Measurements from ENCODE around the gene C3orf20. TPM values are rescaled to one million over a fixed set of nuclear protein-coding genes. Genes with fewer than 3 reads are reported as not detected.

Gene C3orf20
- total RNA-seq, 4 donors from 2014 or later, result 0.11 TPM; not detected in 3

GRCh38 chr3:14633417-14633816 lies 41.5 kb upstream of the C3orf20 start:
- Histone ChIP-seq H3K9me3 (peaks cover 0 to 3% (median 0%) of the 10 kb centered on the region in 4 donors), H3K4me1 (no peaks in the 10 kb centered on the region), H3K27ac (replicated peaks in 1 of 4) (no peak overlapping the region), H3K27me3 (peaks cover 0 to 45% (median 6%) of the 10 kb centered on the region in 4 donors), H3K4me3 (no peak overlapping the region), H3K36me3 (no peaks in the 10 kb centered on the region)
- 94% methylated on average over 4 of the region's 6 CpGs for WGBS
- TF ChIP-seq CTCF (IDR thresholded peaks at IDR 0.05) (no peak), POLR2AphosphoS5 (IDR thresholded peaks at IDR 0.05) (no peak), EP300 (IDR thresholded peaks at IDR 0.05) (no peak), POLR2A (IDR thresholded peaks at IDR 0.05; ENCODE audit: low read depth) (no peak)
- intact Hi-C loops (cut with DNase I), result no loop called here
- no peak for DNase-seq (ENCODE audit: extremely low spot score)

DNA sequence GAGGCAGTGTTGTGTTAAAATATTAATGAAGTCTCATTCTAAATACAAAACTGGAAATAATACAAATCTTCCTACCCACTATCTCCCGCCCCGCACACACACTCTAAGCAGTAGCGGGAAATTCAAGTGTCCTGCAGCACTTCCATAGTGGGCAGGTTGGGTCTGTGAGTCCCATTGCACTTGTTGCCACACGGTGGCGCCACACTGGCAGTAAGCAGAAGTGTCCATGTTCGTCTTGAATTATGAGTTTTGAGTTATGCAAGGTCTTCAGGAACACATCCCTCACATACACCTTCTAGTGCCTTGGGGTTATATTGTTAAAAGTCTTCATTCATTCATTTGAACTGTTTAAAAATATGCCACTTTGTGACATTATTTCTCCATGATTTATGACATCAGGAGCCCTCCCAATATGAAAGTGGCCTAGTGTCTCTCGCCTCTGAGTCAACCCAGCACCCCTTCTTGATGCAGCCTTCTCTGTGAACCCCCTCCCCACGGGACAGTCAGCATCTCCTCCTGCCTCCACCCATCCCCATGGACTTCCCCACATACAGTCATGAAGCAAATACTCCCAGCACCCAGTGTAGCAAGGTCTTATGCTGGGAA lies 41.0 kb upstream of the C3orf20 start:
- Histone ChIP-seq H3K27ac (replicated peaks in 1 of 4) (no peak overlapping the region), H3K4me3 (no peak overlapping the region), H3K9me3 (no peaks in the 10 kb centered on the region), H3K27me3 (peaks cover 0 to 45% (median 6%) of the 10 kb centered on the region in 4 donors), H3K4me1 (no peaks in the 10 kb centered on the region), H3K36me3 (no peaks in the 10 kb centered on the region)
- TF ChIP-seq CTCF (IDR thresholded peaks at IDR 0.05) (peak; percentile 48 to 65 (median 51)), EP300 (IDR thresholded peaks at IDR 0.05) (no peak)
- no peak for DNase-seq (ENCODE audit: extremely low spot score)
- intact Hi-C loops (cut with DNase I), result no loop called here
- WGBS, result 27% methylated on average over 8 of the region's 8 CpGs

- H3K4me1 ChIP-seq, result no peaks in the 10 kb centered on the region
- peaks cover 0 to 45% (median 6%) of the 10 kb centered on the region in 4 donors for H3K27me3 ChIP-seq
- intact Hi-C loops (cut with DNase I), result no loop called here
- no peak for TF ChIP-seq CTCF (IDR thresholded peaks at IDR 0.05)
- no peak overlapping the region for H3K27ac ChIP-seq (replicated peaks in 1 of 4)
- no peak overlapping the region for H3K4me3 ChIP-seq
- H3K9me3 ChIP-seq, result no peaks in the 10 kb centered on the region
- no peaks in the 10 kb centered on the region for H3K36me3 ChIP-seq
- no peak for DNase-seq (ENCODE audit: extremely low spot score)
- 80% methylated on average over 4 of the region's 4 CpGs for WGBS
Observed at GRCh38 chr3:14634763-14635400, 40.1 kb upstream of the C3orf20 start.

- intact Hi-C loops (cut with DNase I), result no loop called here
- 74% methylated on average over 3 of the region's 4 CpGs for WGBS
- DNase-seq (ENCODE audit: extremely low spot score), result no peak
- H3K36me3 ChIP-seq, result no peaks in the 10 kb centered on the region
- no peak overlapping the region for H3K27ac ChIP-seq (replicated peaks in 1 of 4)
- peaks cover 0 to 60% (median 8%) of the 10 kb centered on the region in 4 donors for H3K27me3 ChIP-seq
- TF ChIP-seq EP300 (IDR thresholded peaks at IDR 0.05) (no peak), POLR2A (IDR thresholded peaks at IDR 0.05; ENCODE audit: low read depth) (no peak), POLR2AphosphoS5 (IDR thresholded peaks at IDR 0.05) (no peak), CTCF (IDR thresholded peaks at IDR 0.05) (no peak)
- H3K4me1 ChIP-seq, result no peaks in the 10 kb centered on the region
- no peak overlapping the region for H3K4me3 ChIP-seq
- H3K9me3 ChIP-seq, result no peaks in the 10 kb centered on the region
Observed at GRCh38 chr3:14636496-14637087, 38.3 kb upstream of the C3orf20 start.
